Cardiac muscle cell (in vitro differentiated cells and primary cell): Measurements from ENCODE around the gene CALR. TPM values are rescaled to one million over a fixed set of nuclear protein-coding genes. Genes with fewer than 3 reads are reported as not detected.
"Not testable (repeated sequence)": the region's sequence is repeated elsewhere in the genome, so short reads cannot be mapped to it uniquely, and the experiment has no call there.

Experiments
- DNase-seq, 2 donors: peaks; one replicate each; pipeline versions ENCODE4 v3.0.0 to v3.0.0-alpha.2; 2010 to 2017; ENCODE audit warnings: low read depth in 1 of 2, low spot score in 1 of 2
- H3K27ac ChIP-seq: fragments of 200-600 bp; sonication (generic); 2 replicates; pipeline ENCODE4 v1.5.1; 2016
- H3K27me3 ChIP-seq: fragments of 200-600 bp; sonication (generic); 2 replicates; pipeline ENCODE4 v1.6.0; 2016; ENCODE audit warnings: control low read depth
- H3K36me3 ChIP-seq: fragments of 200-600 bp; sonication (generic); 2 replicates; pipeline ENCODE4 v1.5.1; 2016; ENCODE audit warnings: control low read depth
- H3K4me1 ChIP-seq: fragments of 200-600 bp; sonication (generic); 2 replicates; pipeline ENCODE4 v1.8.1; 2017; ENCODE audit warnings: low read depth, mild to moderate bottlenecking, mixed run types
- H3K4me3 ChIP-seq: fragments of 200-600 bp; sonication (generic); 2 replicates; pipeline ENCODE4 v1.5.1; 2016; ENCODE audit warnings: mild to moderate bottlenecking
- H3K9me3 ChIP-seq: fragments of 200-600 bp; sonication (generic); 2 replicates; pipeline ENCODE4 v1.5.1; 2017; ENCODE audit warnings: low read depth, mild to moderate bottlenecking, control low read depth
- polyA plus RNA-seq: library from polyadenylated mRNA; unstranded; fragments of >200 nt; fragmentation: Nextera tagmentation; extraction: Ambion mirVana; gene quantifications from 2 replicates; pipeline ENCODE4 v1.2.1, GENCODE V29; 2016
- total RNA-seq: library from RNA; depleted of rRNA; stranded (reverse); fragments of >200 nt; gene quantifications from 2 replicates; pipeline ENCODE4 v1.2.3, GENCODE V29; 2016
- TF ChIP-seq, protein P1 (sequence below): IDR thresholded peaks from 2 replicates; pipeline ENCODE4 v1.5.1; 2012; ENCODE audit warnings: low read depth, mild to moderate bottlenecking, low read length

CALR gene
- total and polyA plus RNA-seq, 2 experiments from 2014 or later: 615 to 856 TPM

DNA sequence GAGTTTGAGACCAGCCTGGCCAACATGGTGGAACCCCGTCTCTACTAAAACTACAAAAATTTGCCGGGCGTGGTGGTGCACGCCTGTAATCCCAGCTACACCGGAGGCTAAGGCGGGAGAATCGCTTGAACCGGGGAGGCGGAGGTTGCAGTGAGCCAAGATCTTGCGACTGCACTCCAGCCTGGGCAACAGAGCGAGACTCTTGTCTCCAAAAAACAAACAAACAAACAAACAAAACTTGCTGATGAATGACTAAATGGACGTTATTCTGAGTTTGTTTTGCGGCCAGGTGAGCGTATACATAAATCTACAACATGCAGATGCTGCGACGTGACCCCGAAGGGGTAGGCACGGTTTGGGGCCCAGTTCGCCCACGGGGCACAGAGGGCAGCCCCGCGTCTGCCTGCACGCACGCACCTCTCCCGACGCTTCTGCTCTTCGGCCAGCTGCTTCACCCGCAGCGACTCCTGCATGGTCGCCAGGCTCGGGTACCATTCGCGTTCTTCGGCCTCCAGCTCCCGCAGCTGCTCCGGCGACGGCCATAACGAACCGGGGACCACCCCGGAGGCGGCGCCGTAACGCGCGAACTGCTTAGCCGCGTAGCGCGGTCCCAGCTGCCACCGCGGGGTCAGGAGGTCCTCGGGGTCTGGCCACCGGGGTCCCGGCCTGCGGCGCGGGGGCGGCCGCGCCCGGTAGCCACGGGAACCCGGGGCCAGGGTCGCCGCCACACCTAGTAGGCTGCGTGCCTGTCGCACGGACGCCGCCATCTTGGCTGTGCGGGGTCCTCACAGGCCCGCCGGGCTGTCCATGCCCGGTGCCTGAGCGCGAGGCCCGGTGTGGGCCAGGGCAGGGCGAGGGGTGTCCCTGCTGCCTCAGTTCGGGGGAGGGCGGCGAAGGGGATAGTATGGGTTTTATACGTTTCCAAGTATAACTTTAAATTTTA is 18.3 kb downstream of the CALR start, which contains the start of gene GADD45GIP1:
TSS of gene GADD45GIP1 (minus strand) at position 778 of the 943 bp plus-strand sequence. CDS start at position 767, 11 bp downstream.
- Histone ChIP-seq H3K27ac (peak within 1 kb of the TSS; percentile 89), H3K27me3 (no peaks in the 10 kb centered on the region), H3K9me3 (no peaks in the 10 kb centered on the region), H3K36me3 (peaks cover 9% of the 10 kb centered on the region), H3K4me3 (peak within 1 kb of the TSS; percentile 76), H3K4me1 (peaks cover 6% of the 10 kb centered on the region)
- DNase-seq: peak; percentile 80 to 86
- TF ChIP-seq, protein P1, sequence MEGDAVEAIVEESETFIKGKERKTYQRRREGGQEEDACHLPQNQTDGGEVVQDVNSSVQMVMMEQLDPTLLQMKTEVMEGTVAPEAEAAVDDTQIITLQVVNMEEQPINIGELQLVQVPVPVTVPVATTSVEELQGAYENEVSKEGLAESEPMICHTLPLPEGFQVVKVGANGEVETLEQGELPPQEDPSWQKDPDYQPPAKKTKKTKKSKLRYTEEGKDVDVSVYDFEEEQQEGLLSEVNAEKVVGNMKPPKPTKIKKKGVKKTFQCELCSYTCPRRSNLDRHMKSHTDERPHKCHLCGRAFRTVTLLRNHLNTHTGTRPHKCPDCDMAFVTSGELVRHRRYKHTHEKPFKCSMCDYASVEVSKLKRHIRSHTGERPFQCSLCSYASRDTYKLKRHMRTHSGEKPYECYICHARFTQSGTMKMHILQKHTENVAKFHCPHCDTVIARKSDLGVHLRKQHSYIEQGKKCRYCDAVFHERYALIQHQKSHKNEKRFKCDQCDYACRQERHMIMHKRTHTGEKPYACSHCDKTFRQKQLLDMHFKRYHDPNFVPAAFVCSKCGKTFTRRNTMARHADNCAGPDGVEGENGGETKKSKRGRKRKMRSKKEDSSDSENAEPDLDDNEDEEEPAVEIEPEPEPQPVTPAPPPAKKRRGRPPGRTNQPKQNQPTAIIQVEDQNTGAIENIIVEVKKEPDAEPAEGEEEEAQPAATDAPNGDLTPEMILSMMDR: no peak

DNA sequence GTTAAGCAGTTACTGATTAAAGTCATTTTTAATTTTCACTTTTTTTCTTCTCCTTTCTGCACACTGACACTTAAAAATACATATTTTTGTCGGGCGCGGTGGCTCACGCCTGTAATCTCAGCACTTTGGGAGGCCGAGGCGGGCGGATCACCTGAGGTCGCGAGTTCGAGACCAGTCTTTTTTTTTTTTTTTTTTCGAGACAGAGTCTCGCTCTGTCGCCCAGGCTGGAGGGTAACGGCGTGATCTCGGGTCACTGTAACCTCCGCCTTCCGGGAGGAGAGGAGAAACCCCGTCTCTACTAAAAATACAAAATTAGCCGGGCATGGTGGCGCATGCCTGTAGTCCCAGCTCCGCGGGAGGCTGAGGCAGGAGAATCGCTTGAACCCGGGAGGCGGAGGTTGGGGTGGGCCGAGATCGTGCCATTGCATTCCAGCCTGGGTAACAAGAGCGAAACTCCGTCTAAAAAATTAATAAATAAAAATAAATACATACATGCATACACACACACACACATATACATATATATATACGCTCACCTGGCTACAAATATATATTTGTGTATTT is 19.1 kb downstream of the CALR start:
- H3K27me3 ChIP-seq, H3K9me3 ChIP-seq, DNase-seq, H3K4me1 ChIP-seq, H3K36me3 ChIP-seq: not testable (repeated sequence)
- peak overlapping the region; percentile 89 for H3K27ac ChIP-seq
- peak overlapping the region; percentile 76 for H3K4me3 ChIP-seq

DNA sequence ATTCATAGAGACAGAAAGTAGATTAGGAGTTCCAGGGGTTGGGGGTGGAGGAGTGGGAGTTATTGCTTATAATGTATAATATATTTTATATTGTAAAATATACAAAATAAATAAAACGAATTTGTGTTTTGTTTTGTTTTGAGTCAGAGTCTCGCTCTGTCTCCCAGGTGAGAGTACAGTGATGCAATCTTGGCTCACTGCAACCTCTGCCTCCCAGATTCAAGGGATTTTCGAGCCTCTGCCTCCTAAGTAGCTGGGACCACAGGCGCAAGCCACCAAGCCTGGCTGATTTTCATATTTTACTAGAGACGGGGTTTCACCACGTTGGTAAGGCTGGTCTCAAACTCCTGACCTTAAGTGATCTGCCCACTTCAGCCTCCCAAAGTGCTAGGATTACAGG is 21.1 kb downstream of the CALR start:
- Histone ChIP-seq H3K27ac (no peak overlapping the region), H3K27me3 (no peaks in the 10 kb centered on the region), H3K9me3 (no peaks in the 10 kb centered on the region), H3K36me3 (no peaks in the 10 kb centered on the region), H3K4me3 (no peak overlapping the region), H3K4me1 (peaks cover 6% of the 10 kb centered on the region)
- TF ChIP-seq, protein P1: no peak
- DNase-seq: no peak

DNA sequence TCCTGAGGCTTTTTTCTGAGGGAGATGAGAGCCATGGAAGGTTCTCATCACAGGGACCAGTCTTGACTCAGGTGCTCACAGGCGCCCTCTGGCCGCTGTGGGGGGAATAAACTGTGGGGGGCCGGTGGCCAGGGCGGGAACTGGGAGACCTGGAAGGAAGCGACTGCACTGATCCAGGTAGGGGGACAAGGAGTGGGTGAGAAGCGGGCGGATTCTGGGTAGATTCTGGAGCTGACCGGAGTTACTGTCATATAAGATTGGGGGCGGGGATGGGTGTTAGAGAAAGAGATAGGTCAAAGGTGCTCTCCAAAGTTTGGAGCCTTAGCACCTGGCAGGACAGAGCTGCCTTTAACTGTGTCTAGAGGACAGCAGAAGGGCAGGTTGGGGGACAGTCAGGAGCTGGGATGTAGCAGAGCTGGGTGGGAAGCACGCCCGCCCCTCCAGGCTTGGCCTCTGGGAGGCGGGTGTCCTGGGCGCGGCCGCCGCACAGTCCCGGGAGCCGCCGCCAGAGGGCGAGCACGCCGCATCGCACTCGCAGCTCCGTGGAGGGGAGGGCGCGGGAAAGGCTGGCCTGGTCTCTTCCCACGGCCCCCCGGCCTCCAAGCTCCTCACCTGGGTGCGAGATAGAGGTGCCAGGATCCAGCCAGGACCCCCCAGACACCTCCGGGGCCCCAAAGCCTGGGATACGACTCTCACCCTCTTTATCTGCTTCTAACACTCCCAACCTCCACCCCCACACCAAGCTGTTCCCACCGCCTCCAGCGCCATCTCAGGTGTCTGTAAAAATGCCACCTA is 26.8 kb downstream of the CALR start:
- Histone ChIP-seq H3K4me1 (no peaks in the 10 kb centered on the region), H3K36me3 (no peaks in the 10 kb centered on the region), H3K27me3 (no peaks in the 10 kb centered on the region), H3K9me3 (no peaks in the 10 kb centered on the region), H3K27ac (no peak overlapping the region), H3K4me3 (peak overlapping the region; percentile 22)
- TF ChIP-seq, protein P1: peak; percentile 70
- peak; percentile 77 to 78 for DNase-seq

DNA sequence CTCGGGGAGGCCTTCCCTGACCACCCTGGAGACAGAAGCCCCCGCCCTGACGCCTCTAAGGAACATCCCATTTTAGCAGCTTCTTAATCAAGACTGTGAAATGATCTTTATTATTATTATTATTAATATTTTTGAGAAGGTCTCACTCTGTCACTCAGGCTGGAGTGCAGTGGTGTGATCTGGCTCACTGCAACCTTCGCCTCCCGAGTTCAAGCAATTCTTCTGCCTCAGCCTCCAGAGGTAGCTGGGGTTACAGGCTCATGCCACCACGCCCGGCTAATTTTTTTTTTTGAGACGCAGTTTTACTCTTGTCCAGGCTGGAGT is 27.4 kb downstream of the CALR start:
- H3K4me1 ChIP-seq: no peaks in the 10 kb centered on the region
- no peaks in the 10 kb centered on the region for H3K27me3 ChIP-seq
- H3K4me3 ChIP-seq: peak overlapping the region; percentile 22
- DNase-seq: no peak
- H3K27ac ChIP-seq: no peak overlapping the region
- no peaks in the 10 kb centered on the region for H3K9me3 ChIP-seq
- no peaks in the 10 kb centered on the region for H3K36me3 ChIP-seq
- TF ChIP-seq, protein P1: no peak
